Keratinocyte (primary cell): ENCODE results near the gene PRKACA. TPM values are rescaled to one million over a fixed set of nuclear protein-coding genes. Genes with fewer than 3 reads are reported as not detected.

Experiments
- DNase-seq: peaks from one replicate; pipeline ENCODE4 v3.0.0-alpha.2; 2011; ENCODE audit warnings: low read depth, missing footprints, low spot score
- FAIRE-seq: peaks from 2 replicates; lab custom pipeline; 2011; peaks lifted over from hg19 to GRCh38; lab: Jason Lieb, UNC
- H2AFZ ChIP-seq: 2 replicates; pipeline ENCODE4 v1.6.0; 2012; ENCODE audit warnings: low read length, control low read depth, inconsistent platforms; ENCODE audit not compliant: control insufficient read depth
- H3K27ac ChIP-seq: 2 replicates; pipeline ENCODE4 v1.5.1; 2011; ENCODE audit warnings: low read length; ENCODE audit not compliant: control insufficient read depth, insufficient read depth
- H3K27me3 ChIP-seq: 3 replicates; pipeline ENCODE4 v1.6.0; 2011; ENCODE audit warnings: low read length; ENCODE audit not compliant: control insufficient read depth, insufficient read depth; ENCODE audit errors: extremely low read depth
- H3K36me3 ChIP-seq, 2 experiments: 2 replicates in 1 of 2; 3 replicates in 1 of 2; pipeline ENCODE4 v1.5.1; 2011; ENCODE audit warnings: low read length in 2 of 2, mild to moderate bottlenecking in 1 of 2; ENCODE audit not compliant: control insufficient read depth in 2 of 2, insufficient read depth in 2 of 2; ENCODE audit errors: extremely low read depth in 1 of 2
- H3K4me1 ChIP-seq: 3 replicates; pipeline ENCODE4 v1.5.1; 2011; ENCODE audit warnings: low read length; ENCODE audit not compliant: control insufficient read depth, insufficient read depth; ENCODE audit errors: extremely low read depth
- H3K4me2 ChIP-seq: 3 replicates; pipeline ENCODE4 v1.6.0; 2011; ENCODE audit warnings: low read depth, low read length; ENCODE audit not compliant: control insufficient read depth, insufficient read depth; ENCODE audit errors: extremely low read depth
- H3K4me3 ChIP-seq, 3 experiments: fragments of 200-600 bp in 1 of 3; sonication (generic) in 1 of 3; 2 replicates in 2 of 3; 3 replicates in 1 of 3; pipeline ENCODE4 v1.5.1; 2011 to 2016; ENCODE audit warnings: low read length in 3 of 3, mild to moderate bottlenecking in 3 of 3, control low read depth in 2 of 3, inconsistent platforms in 1 of 3, low read depth in 1 of 3, mixed read lengths in 1 of 3, mixed run types in 1 of 3, moderate library complexity in 1 of 3; ENCODE audit not compliant: control insufficient read depth in 2 of 3, insufficient read depth in 2 of 3; ENCODE audit errors: extremely low read depth in 1 of 3
- H3K79me2 ChIP-seq: 2 replicates; pipeline ENCODE4 v1.6.0; 2012; ENCODE audit warnings: low read length; ENCODE audit not compliant: control insufficient read depth, insufficient read depth
- H3K9ac ChIP-seq: 3 replicates; pipeline ENCODE4 v1.6.0; 2011; ENCODE audit warnings: low read length; ENCODE audit not compliant: control insufficient read depth, insufficient read depth; ENCODE audit errors: extremely low read depth
- H3K9me1 ChIP-seq: 3 replicates; pipeline ENCODE4 v1.6.0; 2011; ENCODE audit warnings: low read length; ENCODE audit not compliant: control insufficient read depth, insufficient read depth; ENCODE audit errors: extremely low read depth
- H3K9me3 ChIP-seq: 2 replicates; pipeline ENCODE4 v1.5.1; 2012; ENCODE audit warnings: low read depth, low read length; ENCODE audit not compliant: control insufficient read depth
- H4K20me1 ChIP-seq: 3 replicates; pipeline ENCODE4 v1.6.0; 2011; ENCODE audit warnings: low read length; ENCODE audit not compliant: control insufficient read depth, insufficient read depth; ENCODE audit errors: extremely low read depth
- EZH2 ChIP-seq: IDR thresholded peaks from one replicate; pipeline ENCODE4 v1.6.1; 2012; ENCODE audit warnings: inconsistent platforms, mild to moderate bottlenecking, low read length, moderate library complexity
- dilution Hi-C: fragments of 300-500 bp; cut with MboI; formaldehyde crosslinking; loops from one replicate; pipeline ENCODE4 v1.7.0; 2020; ENCODE audit warnings: low sequenced_read_pairs; ENCODE audit not compliant: extremely low pct_ligation_motif_present
- polyA plus RNA-seq, 5 experiments: library from polyadenylated mRNA; depleted of rRNA in 3 of 5; stranded (reverse) in 3 of 5; stranded (forward) in 1 of 5; unstranded in 1 of 5; fragments of >200 nt; gene quantifications; 1 replicate in 1 of 5; 2 replicates in 3 of 5; 3 replicates in 1 of 5; pipeline versions ENCODE4 v1.2.1 to v1.2.3, GENCODE V29; 2011 to 2012; ENCODE audit warnings: missing spikeins in 2 of 5, low read depth in 1 of 5, low replicate concordance in 1 of 5
- TF ChIP-seq, protein P1 (sequence below), 3 experiments: IDR thresholded peaks in 1 of 3; conservative IDR thresholded peaks in 1 of 3; optimal IDR thresholded peaks in 1 of 3; 2 replicates in 2 of 3; 3 replicates in 1 of 3; pipeline versions ENCODE3 to v1.5.1; 2011; ENCODE audit warnings: low read length in 3 of 3, mild to moderate bottlenecking in 3 of 3, moderate library complexity in 2 of 3, control low read depth in 1 of 3, inconsistent platforms in 1 of 3; ENCODE audit not compliant: insufficient read depth in 2 of 3; ENCODE audit errors: extremely low read depth in 1 of 3

PRKACA gene
- polyA plus RNA-seq, 1 donor (not counting 4 experiments of a cell fraction or from before 2014, with no cell fraction given), result 13.7 TPM

DNA sequence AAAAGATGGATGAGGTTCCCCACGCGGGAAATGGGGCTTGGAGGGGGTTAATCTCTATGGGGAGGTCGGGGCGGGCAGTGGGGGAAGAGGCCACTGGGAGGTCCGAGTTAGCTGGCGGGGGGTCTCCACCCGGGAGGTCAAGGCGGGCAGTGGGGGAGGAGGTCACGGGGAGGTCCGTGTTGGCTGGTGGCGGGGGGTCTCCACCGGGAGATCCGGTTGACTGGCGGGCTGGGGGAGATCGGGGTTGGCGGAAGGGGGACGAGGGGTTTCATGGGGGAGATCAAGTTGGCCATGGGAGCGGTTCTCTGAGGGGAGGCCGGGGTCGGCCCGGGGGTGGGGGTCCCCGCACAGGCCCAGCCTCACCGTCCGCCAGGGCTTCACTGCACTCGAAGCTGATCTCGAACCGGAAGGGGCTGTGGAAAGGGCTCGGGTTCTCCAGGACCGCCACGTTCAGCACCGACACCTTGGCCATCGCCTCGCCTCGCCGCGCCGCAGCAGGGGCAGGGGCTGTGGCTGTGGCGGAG is 18.5 kb upstream of the PRKACA start:
- Histone ChIP-seq H3K27me3 (no peaks in the 10 kb centered on the region), H3K79me2 (peaks cover 8% of the 10 kb centered on the region), H2AFZ (peak overlapping the region; percentile 85), H3K4me3 (peak overlapping the region; percentile 71 to 73 (median 73)), H3K9me3 (no peaks in the 10 kb centered on the region), H3K4me2 (peak overlapping the region; percentile 86), H3K36me3 (no peaks in the 10 kb centered on the region), H3K4me1 (peaks cover 13% of the 10 kb centered on the region), H3K9me1 (peaks cover 2% of the 10 kb centered on the region), H4K20me1 (no peaks in the 10 kb centered on the region), H3K27ac (peak overlapping the region; percentile 23), H3K9ac (peak overlapping the region; percentile 64)
- dilution Hi-C loops, result no loop called here
- no peak for TF ChIP-seq EZH2
- TF ChIP-seq, protein P1, sequence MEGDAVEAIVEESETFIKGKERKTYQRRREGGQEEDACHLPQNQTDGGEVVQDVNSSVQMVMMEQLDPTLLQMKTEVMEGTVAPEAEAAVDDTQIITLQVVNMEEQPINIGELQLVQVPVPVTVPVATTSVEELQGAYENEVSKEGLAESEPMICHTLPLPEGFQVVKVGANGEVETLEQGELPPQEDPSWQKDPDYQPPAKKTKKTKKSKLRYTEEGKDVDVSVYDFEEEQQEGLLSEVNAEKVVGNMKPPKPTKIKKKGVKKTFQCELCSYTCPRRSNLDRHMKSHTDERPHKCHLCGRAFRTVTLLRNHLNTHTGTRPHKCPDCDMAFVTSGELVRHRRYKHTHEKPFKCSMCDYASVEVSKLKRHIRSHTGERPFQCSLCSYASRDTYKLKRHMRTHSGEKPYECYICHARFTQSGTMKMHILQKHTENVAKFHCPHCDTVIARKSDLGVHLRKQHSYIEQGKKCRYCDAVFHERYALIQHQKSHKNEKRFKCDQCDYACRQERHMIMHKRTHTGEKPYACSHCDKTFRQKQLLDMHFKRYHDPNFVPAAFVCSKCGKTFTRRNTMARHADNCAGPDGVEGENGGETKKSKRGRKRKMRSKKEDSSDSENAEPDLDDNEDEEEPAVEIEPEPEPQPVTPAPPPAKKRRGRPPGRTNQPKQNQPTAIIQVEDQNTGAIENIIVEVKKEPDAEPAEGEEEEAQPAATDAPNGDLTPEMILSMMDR (optimal IDR thresholded peaks at IDR 0.05 in 1 of 3, IDR thresholded peaks at IDR 0.05 in 1 of 3, conservative IDR thresholded peaks at IDR 0.05 in 1 of 3; ENCODE audit: extremely low read depth in 1 of 3, insufficient read depth in 2 of 3, low read length in 3 of 3), result no peak
- FAIRE-seq (no peak), DNase-seq (no peak)

- peak overlapping the region; percentile 64 for H3K9ac ChIP-seq
- DNase-seq (no peak), FAIRE-seq (no peak)
- H3K9me3 ChIP-seq, result no peaks in the 10 kb centered on the region
- TF ChIP-seq, protein P1 (optimal IDR thresholded peaks at IDR 0.05 in 1 of 3, IDR thresholded peaks at IDR 0.05 in 1 of 3, conservative IDR thresholded peaks at IDR 0.05 in 1 of 3; ENCODE audit: extremely low read depth in 1 of 3, insufficient read depth in 2 of 3, low read length in 3 of 3), result no peak
- TF ChIP-seq EZH2, result no peak
- no peaks in the 10 kb centered on the region for H3K27me3 ChIP-seq
- H3K4me2 ChIP-seq, result peak overlapping the region; percentile 86
- no peak overlapping the region for H2AFZ ChIP-seq
- peak overlapping the region; percentile 71 to 73 (median 73) for H3K4me3 ChIP-seq
- H3K79me2 ChIP-seq, result peaks cover 8% of the 10 kb centered on the region
- H3K36me3 ChIP-seq, result no peaks in the 10 kb centered on the region
- peaks cover 2% of the 10 kb centered on the region for H3K9me1 ChIP-seq
- H3K4me1 ChIP-seq, result peaks cover 13% of the 10 kb centered on the region
- no peaks in the 10 kb centered on the region for H4K20me1 ChIP-seq
- dilution Hi-C loops, result no loop called here
- no peak overlapping the region for H3K27ac ChIP-seq
These were observed 17.8 kb upstream of the PRKACA start for GRCh38 chr19:14135355-14135754.
